Upper lobe of left lung (tissue), 6 donors: Measurements from ENCODE around the gene GOSR1. TPM values are rescaled to one million over a fixed set of nuclear protein-coding genes. Genes with fewer than 3 reads are reported as not detected.

Source experiments
- ATAC-seq, 2 donors: fragments of 200-7000 bp; cut with Tn5 transposase; one replicate each; pipeline ENCODE4 v1.9.1; 2022; ENCODE audit warnings: mild to moderate bottlenecking in 2 of 2, moderate library complexity in 2 of 2; ENCODE audit not compliant: low FRiP score in 2 of 2
- DNase-seq, 2 donors: peaks; one replicate each; pipeline ENCODE4 v3.0.0-alpha.2; 2019 to 2020
- H3K27ac ChIP-seq, 4 donors: fragments of 200-600 bp; sonication (generic); one replicate each; pipeline ENCODE4 v1.5.1; 2016 to 2019
- H3K27me3 ChIP-seq, 4 donors: fragments of 200-600 bp; sonication (generic); one replicate each; pipeline ENCODE4 v1.5.1; 2017 to 2019
- H3K36me3 ChIP-seq, 4 donors: fragments of 200-600 bp; sonication (generic); one replicate each; pipeline ENCODE4 v1.5.1; 2016 to 2019
- H3K4me1 ChIP-seq, 4 donors: fragments of 200-600 bp; sonication (generic); one replicate each; pipeline ENCODE4 v1.5.1; 2018 to 2019
- H3K4me3 ChIP-seq, 4 donors: fragments of 200-600 bp; sonication (generic); one replicate each; pipeline ENCODE4 v1.5.1; 2017 to 2019; ENCODE audit warnings: mild to moderate bottlenecking in 2 of 4, moderate library complexity in 1 of 4
- H3K9me3 ChIP-seq, 4 donors: fragments of 200-600 bp; sonication (generic); one replicate each; pipeline ENCODE4 v1.5.1; 2018 to 2019
- CTCF ChIP-seq, 6 experiments: fragments of 450-650 bp in 4 of 6; fragments of 200-600 bp in 2 of 6; sonication (generic) in 2 of 6; IDR thresholded peaks; one replicate each; pipeline ENCODE4 v1.5.1; 2016 to 2019; ENCODE audit warnings: antibody characterized with exemption in 6 of 6
- EP300 ChIP-seq, 4 donors: sonication (generic); formaldehyde crosslinking; IDR thresholded peaks; one replicate each; pipeline ENCODE4 v1.5.1; 2017; ENCODE audit warnings: antibody characterized with exemption in 4 of 4, control low read depth in 2 of 4
- POLR2A ChIP-seq, 4 donors: fragments of 450-650 bp; IDR thresholded peaks; one replicate each; pipeline ENCODE4 v1.5.1; 2016 to 2017; ENCODE audit warnings: antibody characterized with exemption in 4 of 4, mild to moderate bottlenecking in 2 of 4
- POLR2AphosphoS5 ChIP-seq, 2 donors: sonication (generic); formaldehyde crosslinking; IDR thresholded peaks; one replicate each; pipeline ENCODE4 v1.5.1; 2017; ENCODE audit warnings: antibody characterized with exemption in 2 of 2
- WGBS, 2 donors: methylation state at CpG; one replicate each; pipeline ENCODE4 v1.1.5; 2017 to 2018; 5-methylcytosine and 5-hydroxymethylcytosine counted together
- total RNA-seq, 6 donors: library from RNA; depleted of rRNA in 4 of 6; stranded (reverse); fragments of >200 nt in 4 of 6; gene quantifications; one replicate each; pipeline versions ENCODE4 v1.1.0 to v1.2.1, GENCODE V29; 2016 to 2021
- donor health status: DM: no; HTN: no; CAD: no; lungs with moderate emphysema.
- donor health status: DM: no; HTN: yes; CAD: no; lungs with severe emphysema.

Gene GOSR1
- total RNA-seq, result 10 to 100 TPM; 19.9 to 48.8 (median 37.0) TPM

GRCh38 chr17:30477083-30477773, at the start of gene GOSR1:
TSS of gene GOSR1 (plus strand) at chr17:30477408. CDS start at chr17:30477434, 26 bp downstream.
- TF ChIP-seq EP300 (IDR thresholded peaks at IDR 0.05) (no peak), POLR2AphosphoS5 (IDR thresholded peaks at IDR 0.05) (peak; percentile 90 to 92), CTCF (IDR thresholded peaks at IDR 0.05) (peak; percentile 45 to 94 (median 78)), POLR2A (IDR thresholded peaks at IDR 0.05) (peak in 2 of 4 donors; percentile 81)
- ATAC-seq (peak; percentile 99 to 100), DNase-seq (peak; percentile 92 to 98)
- Histone ChIP-seq H3K27ac (peak within 1 kb of the TSS; percentile 96 to 99 (median 98)), H3K4me1 (peaks cover 16 to 21% (median 18%) of the 10 kb centered on the region in 4 donors), H3K27me3 (no peaks in the 10 kb centered on the region), H3K9me3 (no peaks in the 10 kb centered on the region), H3K4me3 (peak within 1 kb of the TSS; percentile 80 to 93 (median 86)), H3K36me3 (peaks cover 0 to 28% (median 14%) of the 10 kb centered on the region in 4 donors)
- WGBS, 2 donors, result 0% methylated on average over 33 to 37 of the region's 37 CpGs

GRCh38 chr17:30427611-30428010, 49.6 kb upstream of the GOSR1 start:
- DNase-seq (no peak), ATAC-seq (no peak)
- WGBS, 2 donors, result 95 to 100% methylated on average over 1 of the region's 1 CpG
- H3K36me3 ChIP-seq, result peaks cover 10 to 66% (median 15%) of the 10 kb centered on the region in 4 donors
- no peaks in the 10 kb centered on the region for H3K9me3 ChIP-seq
- H3K4me1 ChIP-seq, result no peaks in the 10 kb centered on the region
- no peak overlapping the region for H3K4me3 ChIP-seq
- no peak overlapping the region for H3K27ac ChIP-seq
- TF ChIP-seq CTCF (IDR thresholded peaks at IDR 0.05), result no peak
- no peak for TF ChIP-seq POLR2AphosphoS5 (IDR thresholded peaks at IDR 0.05)
- TF ChIP-seq EP300 (IDR thresholded peaks at IDR 0.05), result no peak
- no peak for TF ChIP-seq POLR2A (IDR thresholded peaks at IDR 0.05)
- no peaks in the 10 kb centered on the region for H3K27me3 ChIP-seq

GRCh38 chr17:30429155-30429554, 48.1 kb upstream of the GOSR1 start:
- no peak overlapping the region for H3K27ac ChIP-seq
- H3K4me3 ChIP-seq, result no peak overlapping the region
- no peaks in the 10 kb centered on the region for H3K9me3 ChIP-seq
- H3K27me3 ChIP-seq, result no peaks in the 10 kb centered on the region
- no peak for TF ChIP-seq POLR2AphosphoS5 (IDR thresholded peaks at IDR 0.05)
- TF ChIP-seq EP300 (IDR thresholded peaks at IDR 0.05), result no peak
- no peak for TF ChIP-seq CTCF (IDR thresholded peaks at IDR 0.05)
- TF ChIP-seq POLR2A (IDR thresholded peaks at IDR 0.05), result no peak
- peaks cover 0 to 7% (median 5%) of the 10 kb centered on the region in 4 donors for H3K4me1 ChIP-seq
- ATAC-seq (no peak), DNase-seq (no peak)
- H3K36me3 ChIP-seq, result peaks cover 5 to 59% (median 8%) of the 10 kb centered on the region in 4 donors
- 88 to 91% methylated on average over 1 of the region's 1 CpG for WGBS, 2 donors

- DNase-seq, result peak in 1 of 2 donors; percentile 61
- ATAC-seq, result no peak
These were observed 43.7 kb upstream of the GOSR1 start for GRCh38 chr17:30433514-30433913.

More at GRCh38 chr17:30433514-30433913, 43.7 kb upstream of the GOSR1 start:
- Histone ChIP-seq H3K36me3 (peaks cover 0 to 54% (median 5%) of the 10 kb centered on the region in 4 donors), H3K27me3 (no peaks in the 10 kb centered on the region), H3K27ac (no peak overlapping the region), H3K4me1 (peaks cover 0 to 7% (median 5%) of the 10 kb centered on the region in 4 donors), H3K9me3 (no peaks in the 10 kb centered on the region), H3K4me3 (no peak overlapping the region)
- WGBS, 2 donors, result 44 to 56% methylated on average over 1 of the region's 1 CpG
- TF ChIP-seq CTCF (IDR thresholded peaks at IDR 0.05) (no peak), POLR2A (IDR thresholded peaks at IDR 0.05) (no peak), EP300 (IDR thresholded peaks at IDR 0.05) (no peak), POLR2AphosphoS5 (IDR thresholded peaks at IDR 0.05) (no peak)
